K562 (cell line): ENCODE measurements around the gene SLC49A3. TPM values are rescaled to one million over a fixed set of nuclear protein-coding genes. Genes with fewer than 3 reads are reported as not detected.

ENCODE experiments used
- CBFA2T2 ChIP-seq: fragments of 450-650 bp; conservative IDR thresholded peaks from 2 replicates; pipeline ENCODE4 v1.6.1; 2017; ENCODE audit warnings: mild to moderate bottlenecking
- FIP1L1 ChIP-seq: fragments of 200-400 bp; formaldehyde crosslinking; IDR thresholded peaks from 2 replicates; pipeline ENCODE4 v1.6.1; 2018; ENCODE audit warnings: mild to moderate bottlenecking, low read depth, low read length; ENCODE audit not compliant: poor library complexity, severe bottlenecking
- FOXJ2 ChIP-seq: fragments of 200-800 bp; sonication (Bioruptor generic); IDR thresholded peaks from 2 replicates; pipeline ENCODE4 v1.6.1; 2016; ENCODE audit warnings: missing genetic modification characterization, missing compliant biosample characterization
- MCM2 ChIP-seq: fragments of 450-650 bp; IDR thresholded peaks from 2 replicates; pipeline ENCODE4 v1.6.1; 2017; ENCODE audit warnings: low read depth, mild to moderate bottlenecking
- PCBP2 ChIP-seq: fragments of 200-400 bp; formaldehyde crosslinking; IDR thresholded peaks from 2 replicates; pipeline ENCODE4 v1.6.1; 2018; ENCODE audit warnings: low read length, low read depth, mild to moderate bottlenecking, moderate library complexity; ENCODE audit not compliant: poor library complexity, severe bottlenecking
- POLR2G ChIP-seq: fragments of 200-400 bp; formaldehyde crosslinking; IDR thresholded peaks from 2 replicates; pipeline ENCODE4 v1.6.1; 2017; ENCODE audit warnings: low read depth, mild to moderate bottlenecking, antibody characterized with exemption, low read length, moderate library complexity
- SETDB1 ChIP-seq: IDR thresholded peaks from one replicate; pipeline ENCODE4 v1.6.1; 2012; ENCODE audit warnings: low read length, control low read depth, inconsistent platforms
- ZNF311 ChIP-seq: fragments of 250-450 bp; sonication (Bioruptor Pico); IDR thresholded peaks from 2 replicates; pipeline ENCODE4 v1.4.0; 2020; ENCODE audit warnings: mild to moderate bottlenecking, moderate library complexity
- polyA plus RNA-seq, 8 experiments: library from polyadenylated mRNA; depleted of rRNA in 4 of 8; stranded (reverse) in 5 of 8; unstranded in 3 of 8; fragments of >200 nt; fragmentation: Nextera tagmentation in 2 of 8; fragmentation: Illumina TruSeq in 1 of 8; extraction: Ambion mirVana in 2 of 8; extraction: Trizol in 1 of 8; gene quantifications; 2 replicates each; pipeline versions ENCODE4 v1.2.1 to v1.2.3, GENCODE V29; 2011 to 2014; ENCODE audit warnings: inconsistent platforms in 1 of 8, missing spikeins in 1 of 8
- total RNA-seq, 7 experiments: library from RNA; depleted of rRNA in 6 of 7; stranded (reverse); fragments of >200 nt in 6 of 7; fragmentation: Illumina TruSeq in 2 of 7; extraction: Trizol in 2 of 7; gene quantifications; 2 replicates each; pipeline versions ENCODE4 v1.2.1 to v1.2.3, GENCODE V29; 2011 to 2021; ENCODE audit warnings: low replicate concordance in 1 of 7
- TF ChIP-seq, protein P1 (sequence below): sonication (generic); formaldehyde crosslinking; IDR thresholded peaks from 2 replicates; pipeline ENCODE4 v1.8.1; 2023; ENCODE audit warnings: mild to moderate bottlenecking, missing genetic modification reagents
- TF ChIP-seq, protein P2 (sequence below): IDR thresholded peaks from 3 replicates; pipeline ENCODE4 v1.6.1; 2011; ENCODE audit warnings: borderline replicate concordance, mild to moderate bottlenecking, moderate library complexity; ENCODE audit not compliant: insufficient read length; ENCODE audit errors: extremely low read depth
- TF ChIP-seq, protein P3 (sequence below): fragments of 250-450 bp; sonication (Bioruptor Pico); IDR thresholded peaks from 2 replicates; pipeline ENCODE4 v1.9.0; 2021; ENCODE audit warnings: mild to moderate bottlenecking, inconsistent platforms

SLC49A3 gene
- total and polyA plus RNA-seq, 9 of the 15 experiments (the other 6 are each of a cell fraction or from before 2014, with no cell fraction given) = 0.24 to 0.41 TPM; not detected in 7

DNA sequence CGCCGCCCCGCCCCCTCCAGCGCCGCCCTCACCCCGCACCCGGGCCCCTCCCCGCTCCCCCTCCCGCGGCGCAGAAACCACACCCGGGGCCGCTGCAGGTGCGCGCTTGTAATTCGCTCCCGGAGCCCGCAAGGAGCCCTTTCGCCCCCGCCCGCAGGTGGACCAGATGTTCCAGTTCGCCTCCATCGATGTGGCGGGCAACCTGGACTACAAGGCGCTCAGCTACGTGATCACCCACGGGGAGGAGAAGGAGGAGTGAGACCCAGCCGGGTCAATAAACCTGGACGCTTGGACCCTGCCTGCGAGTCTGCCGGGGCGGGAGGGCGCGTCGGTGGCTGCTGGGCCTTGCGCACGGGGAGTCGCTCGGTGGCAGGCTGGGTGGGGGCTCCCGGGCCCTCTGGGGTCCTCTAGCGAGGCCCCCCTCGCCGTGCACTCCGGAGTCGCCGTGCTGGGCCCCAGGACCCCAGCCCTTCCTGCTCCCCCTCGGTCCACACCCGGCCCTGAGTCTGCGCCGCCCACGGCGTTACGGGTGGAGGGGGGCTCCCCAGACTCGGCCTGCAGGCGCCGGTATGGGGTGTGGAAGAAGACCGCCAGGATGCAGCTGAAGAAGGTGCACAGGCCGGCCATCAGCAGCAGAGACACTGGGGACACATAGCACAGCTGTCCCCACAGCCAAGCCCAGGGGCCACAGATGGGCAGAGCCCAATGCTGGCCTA, 7.1 kb downstream of the SLC49A3 start (continued):
- TF ChIP-seq ZNF311 (CRISPR knock-in tag) (no peak), SETDB1 (no peak), FIP1L1 (peak; percentile 34), POLR2G (peak; percentile 58), CBFA2T2 (0 out of 2 replicates have a peak, but pooled peaks have one; percentile 8), MCM2 (no peak), PCBP2 (no peak), FOXJ2 (tag) (no peak)
- TF ChIP-seq, protein P1, sequence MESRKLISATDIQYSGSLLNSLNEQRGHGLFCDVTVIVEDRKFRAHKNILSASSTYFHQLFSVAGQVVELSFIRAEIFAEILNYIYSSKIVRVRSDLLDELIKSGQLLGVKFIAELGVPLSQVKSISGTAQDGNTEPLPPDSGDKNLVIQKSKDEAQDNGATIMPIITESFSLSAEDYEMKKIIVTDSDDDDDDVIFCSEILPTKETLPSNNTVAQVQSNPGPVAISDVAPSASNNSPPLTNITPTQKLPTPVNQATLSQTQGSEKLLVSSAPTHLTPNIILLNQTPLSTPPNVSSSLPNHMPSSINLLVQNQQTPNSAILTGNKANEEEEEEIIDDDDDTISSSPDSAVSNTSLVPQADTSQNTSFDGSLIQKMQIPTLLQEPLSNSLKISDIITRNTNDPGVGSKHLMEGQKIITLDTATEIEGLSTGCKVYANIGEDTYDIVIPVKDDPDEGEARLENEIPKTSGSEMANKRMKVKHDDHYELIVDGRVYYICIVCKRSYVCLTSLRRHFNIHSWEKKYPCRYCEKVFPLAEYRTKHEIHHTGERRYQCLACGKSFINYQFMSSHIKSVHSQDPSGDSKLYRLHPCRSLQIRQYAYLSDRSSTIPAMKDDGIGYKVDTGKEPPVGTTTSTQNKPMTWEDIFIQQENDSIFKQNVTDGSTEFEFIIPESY (CRISPR knock-in tag) = peak; percentile 72
- TF ChIP-seq, protein P2, sequence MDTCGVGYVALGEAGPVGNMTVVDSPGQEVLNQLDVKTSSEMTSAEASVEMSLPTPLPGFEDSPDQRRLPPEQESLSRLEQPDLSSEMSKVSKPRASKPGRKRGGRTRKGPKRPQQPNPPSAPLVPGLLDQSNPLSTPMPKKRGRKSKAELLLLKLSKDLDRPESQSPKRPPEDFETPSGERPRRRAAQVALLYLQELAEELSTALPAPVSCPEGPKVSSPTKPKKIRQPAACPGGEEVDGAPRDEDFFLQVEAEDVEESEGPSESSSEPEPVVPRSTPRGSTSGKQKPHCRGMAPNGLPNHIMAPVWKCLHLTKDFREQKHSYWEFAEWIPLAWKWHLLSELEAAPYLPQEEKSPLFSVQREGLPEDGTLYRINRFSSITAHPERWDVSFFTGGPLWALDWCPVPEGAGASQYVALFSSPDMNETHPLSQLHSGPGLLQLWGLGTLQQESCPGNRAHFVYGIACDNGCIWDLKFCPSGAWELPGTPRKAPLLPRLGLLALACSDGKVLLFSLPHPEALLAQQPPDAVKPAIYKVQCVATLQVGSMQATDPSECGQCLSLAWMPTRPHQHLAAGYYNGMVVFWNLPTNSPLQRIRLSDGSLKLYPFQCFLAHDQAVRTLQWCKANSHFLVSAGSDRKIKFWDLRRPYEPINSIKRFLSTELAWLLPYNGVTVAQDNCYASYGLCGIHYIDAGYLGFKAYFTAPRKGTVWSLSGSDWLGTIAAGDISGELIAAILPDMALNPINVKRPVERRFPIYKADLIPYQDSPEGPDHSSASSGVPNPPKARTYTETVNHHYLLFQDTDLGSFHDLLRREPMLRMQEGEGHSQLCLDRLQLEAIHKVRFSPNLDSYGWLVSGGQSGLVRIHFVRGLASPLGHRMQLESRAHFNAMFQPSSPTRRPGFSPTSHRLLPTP = no peak
- TF ChIP-seq, protein P3, sequence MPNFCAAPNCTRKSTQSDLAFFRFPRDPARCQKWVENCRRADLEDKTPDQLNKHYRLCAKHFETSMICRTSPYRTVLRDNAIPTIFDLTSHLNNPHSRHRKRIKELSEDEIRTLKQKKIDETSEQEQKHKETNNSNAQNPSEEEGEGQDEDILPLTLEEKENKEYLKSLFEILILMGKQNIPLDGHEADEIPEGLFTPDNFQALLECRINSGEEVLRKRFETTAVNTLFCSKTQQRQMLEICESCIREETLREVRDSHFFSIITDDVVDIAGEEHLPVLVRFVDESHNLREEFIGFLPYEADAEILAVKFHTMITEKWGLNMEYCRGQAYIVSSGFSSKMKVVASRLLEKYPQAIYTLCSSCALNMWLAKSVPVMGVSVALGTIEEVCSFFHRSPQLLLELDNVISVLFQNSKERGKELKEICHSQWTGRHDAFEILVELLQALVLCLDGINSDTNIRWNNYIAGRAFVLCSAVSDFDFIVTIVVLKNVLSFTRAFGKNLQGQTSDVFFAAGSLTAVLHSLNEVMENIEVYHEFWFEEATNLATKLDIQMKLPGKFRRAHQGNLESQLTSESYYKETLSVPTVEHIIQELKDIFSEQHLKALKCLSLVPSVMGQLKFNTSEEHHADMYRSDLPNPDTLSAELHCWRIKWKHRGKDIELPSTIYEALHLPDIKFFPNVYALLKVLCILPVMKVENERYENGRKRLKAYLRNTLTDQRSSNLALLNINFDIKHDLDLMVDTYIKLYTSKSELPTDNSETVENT (CRISPR knock-in tag) = 0 out of 2 replicates have a peak, but pooled peaks have one; percentile 14
